Parathyroid adenoma (tissue), 2 donors: ENCODE data around the gene FOXN3.
A peak's percentile ranks its signal among the peaks of the same experiment; 100 is the strongest.

Source experiments
- H2AFZ ChIP-seq: fragments of 300-600 bp; sonication (generic); one replicate; pipeline ENCODE4 v1.7.0; 2017; ENCODE audit warnings: antibody characterized with exemption, mild to moderate bottlenecking
- H3K27ac ChIP-seq: fragments of 300-600 bp; sonication (generic); one replicate; pipeline ENCODE4 v1.7.0; 2017
- H3K27me3 ChIP-seq: fragments of 300-600 bp; sonication (generic); one replicate; pipeline ENCODE4 v1.7.0; 2017; ENCODE audit warnings: low read length; ENCODE audit not compliant: control insufficient read depth, insufficient read depth
- H3K36me3 ChIP-seq: fragments of 300-600 bp; sonication (generic); one replicate; pipeline ENCODE4 v1.7.0; 2017; ENCODE audit warnings: low read length; ENCODE audit not compliant: control insufficient read depth, insufficient read depth
- H3K4me1 ChIP-seq: fragments of 300-600 bp; sonication (generic); one replicate; pipeline ENCODE4 v1.7.0; 2017; ENCODE audit warnings: control low read depth
- H3K4me2 ChIP-seq: fragments of 300-600 bp; sonication (generic); one replicate; pipeline ENCODE4 v1.7.0; 2017; ENCODE audit warnings: low read length
- H3K4me3 ChIP-seq: fragments of 300-600 bp; sonication (generic); one replicate; pipeline ENCODE4 v1.7.0; 2017; ENCODE audit warnings: low read depth, low read length
- H3K79me2 ChIP-seq: fragments of 300-600 bp; sonication (generic); one replicate; pipeline ENCODE4 v1.7.0; 2017; ENCODE audit warnings: control low read depth
- H3K9ac ChIP-seq: fragments of 300-600 bp; sonication (generic); one replicate; pipeline ENCODE4 v1.7.0; 2017; ENCODE audit warnings: mild to moderate bottlenecking
- H3K9me3 ChIP-seq: fragments of 300-600 bp; sonication (generic); one replicate; pipeline ENCODE4 v1.7.0; 2017; ENCODE audit warnings: low read length; ENCODE audit not compliant: control insufficient read depth
- CTCF ChIP-seq: fragments of 300-600 bp; sonication (generic); IDR thresholded peaks from one replicate; pipeline ENCODE4 v1.7.0; 2017; ENCODE audit warnings: antibody characterized with exemption, mild to moderate bottlenecking
- donor health status: primary hyperparathyroidism.

Gene FOXN3

GRCh38 chr14:89435492-89435891, 18.5 kb upstream of the FOXN3 start:
- Histone ChIP-seq H3K4me3 (no peak overlapping the region), H3K9ac (no peak overlapping the region), H3K4me1 (peaks cover 4% of the 10 kb centered on the region), H3K27me3 (no peaks in the 10 kb centered on the region), H3K79me2 (peaks cover 9% of the 10 kb centered on the region), H3K4me2 (no peak overlapping the region), H3K9me3 (no peaks in the 10 kb centered on the region), H3K27ac (no peak overlapping the region), H3K36me3 (no peaks in the 10 kb centered on the region), H2AFZ (no peak overlapping the region)
- TF ChIP-seq CTCF: no peak

- TF ChIP-seq CTCF: no peak
- Histone ChIP-seq H3K4me2 (no peak overlapping the region), H3K36me3 (no peaks in the 10 kb centered on the region), H3K9me3 (no peaks in the 10 kb centered on the region), H3K79me2 (peaks cover 3% of the 10 kb centered on the region), H2AFZ (no peak overlapping the region), H3K4me3 (no peak overlapping the region), H3K9ac (no peak overlapping the region), H3K27me3 (no peaks in the 10 kb centered on the region), H3K4me1 (peaks cover 6% of the 10 kb centered on the region), H3K27ac (no peak overlapping the region)
Observed at GRCh38 chr14:89432226-89432625, 15.2 kb upstream of the FOXN3 start.

GRCh38 chr14:89430391-89431236, 13.6 kb upstream of the FOXN3 start:
- no peak overlapping the region for H3K9ac ChIP-seq
- H3K36me3 ChIP-seq: no peaks in the 10 kb centered on the region
- H3K9me3 ChIP-seq: no peaks in the 10 kb centered on the region
- TF ChIP-seq CTCF: no peak
- peaks cover 6% of the 10 kb centered on the region for H3K4me1 ChIP-seq
- H3K27me3 ChIP-seq: no peaks in the 10 kb centered on the region
- peaks cover 5% of the 10 kb centered on the region for H3K79me2 ChIP-seq
- peak overlapping the region; percentile 23 for H3K4me3 ChIP-seq
- peak overlapping the region; percentile 3 for H2AFZ ChIP-seq
- peak overlapping the region; percentile 37 for H3K4me2 ChIP-seq
- peak overlapping the region; percentile 33 for H3K27ac ChIP-seq

- no peak overlapping the region for H2AFZ ChIP-seq
- peaks cover 5% of the 10 kb centered on the region for H3K79me2 ChIP-seq
- no peaks in the 10 kb centered on the region for H3K27me3 ChIP-seq
- no peak overlapping the region for H3K9ac ChIP-seq
- H3K4me2 ChIP-seq: peak overlapping the region; percentile 37
- H3K4me3 ChIP-seq: no peak overlapping the region
- peaks cover 6% of the 10 kb centered on the region for H3K4me1 ChIP-seq
- TF ChIP-seq CTCF: no peak
- peak overlapping the region; percentile 12 for H3K27ac ChIP-seq
- H3K36me3 ChIP-seq: no peaks in the 10 kb centered on the region
- H3K9me3 ChIP-seq: no peaks in the 10 kb centered on the region
Observed at GRCh38 chr14:89429199-89430181, 12.5 kb upstream of the FOXN3 start.
